Naive thymus-derived CD4-positive, alpha-beta T cell (primary cell): ENCODE results near the gene MKRN2OS. TPM values are rescaled to one million over a fixed set of nuclear protein-coding genes. Genes with fewer than 3 reads are reported as not detected.
A peak's percentile ranks its signal among the peaks of the same experiment; 100 is the strongest.

ENCODE experiments used
- ATAC-seq: fragments of 150-1000 bp; cut with Tn5 transposase; 2 replicates; pipeline ENCODE4 v1.10.0; 2021; ENCODE audit warnings: mild to moderate bottlenecking, moderate library complexity
- CTCF ChIA-PET: fragments of 350-600 bp; sonication (Branson Sonifier 250); formaldehyde crosslinking; loops from one replicate; lab custom pipeline; 2021; ENCODE audit warnings: antibody characterized with exemption; lab: Charles Lee
- POLR2A ChIA-PET: fragments of 350-600 bp; sonication (Branson Sonifier 250); formaldehyde crosslinking; loops from one replicate; lab custom pipeline; 2021; ENCODE audit warnings: antibody characterized with exemption, inconsistent platforms; lab: Charles Lee
- DNase-seq, 9 donors: peaks; one replicate each; pipeline versions ENCODE4 v3.0.0 to v3.0.0-alpha.2; 2020 to 2022; ENCODE audit warnings: mixed read lengths in 1 of 9
- H3K27ac ChIP-seq: one replicate; pipeline ENCODE4 v1.7.0; 2013; ENCODE audit warnings: mild to moderate bottlenecking, low read depth, low read length, moderate library complexity
- H3K27me3 ChIP-seq, 2 donors: one replicate each; pipeline ENCODE4 v1.7.0; 2013; ENCODE audit warnings: low read length in 2 of 2, mild to moderate bottlenecking in 2 of 2, moderate library complexity in 2 of 2; ENCODE audit not compliant: control insufficient read depth in 2 of 2, insufficient read depth in 2 of 2
- H3K36me3 ChIP-seq, 3 experiments: 1 replicate in 2 of 3; 2 replicates in 1 of 3; pipeline ENCODE4 v1.7.0; 2013; ENCODE audit warnings: low read length in 3 of 3, mild to moderate bottlenecking in 3 of 3, moderate library complexity in 1 of 3; ENCODE audit not compliant: insufficient read depth in 3 of 3, control insufficient read depth in 2 of 3
- H3K4me1 ChIP-seq, 2 donors: one replicate each; pipeline ENCODE4 v1.7.0; 2013; ENCODE audit warnings: low read length in 2 of 2, mild to moderate bottlenecking in 2 of 2, moderate library complexity in 1 of 2; ENCODE audit not compliant: control insufficient read depth in 2 of 2, insufficient read depth in 2 of 2
- H3K4me3 ChIP-seq: 2 replicates; pipeline ENCODE4 v1.7.0; 2013; ENCODE audit warnings: mild to moderate bottlenecking, low read length
- H3K9me3 ChIP-seq, 3 experiments: 1 replicate in 2 of 3; 2 replicates in 1 of 3; pipeline ENCODE4 v1.7.0; 2013; ENCODE audit warnings: low read length in 3 of 3; ENCODE audit not compliant: control insufficient read depth in 2 of 3
- H3K27ac Mint-ChIP-seq, 9 donors: one replicate each; pipeline ENCODE4 v1.8.0; 2020 to 2022; ENCODE audit warnings: mixed read lengths in 9 of 9, mild to moderate bottlenecking in 8 of 9, moderate library complexity in 5 of 9, inconsistent platforms in 2 of 9
- H3K27me3 Mint-ChIP-seq, 5 donors: one replicate each; pipeline ENCODE4 v1.8.0; 2021 to 2022; ENCODE audit warnings: mixed read lengths in 5 of 5, mild to moderate bottlenecking in 1 of 5
- H3K36me3 Mint-ChIP-seq, 5 donors: one replicate each; pipeline ENCODE4 v1.8.0; 2020 to 2022; ENCODE audit warnings: mixed read lengths in 5 of 5, mild to moderate bottlenecking in 3 of 5, inconsistent platforms in 1 of 5
- H3K4me1 Mint-ChIP-seq, 7 donors: one replicate each; pipeline ENCODE4 v1.8.0; 2020 to 2022; ENCODE audit warnings: mixed read lengths in 7 of 7, mild to moderate bottlenecking in 3 of 7, inconsistent platforms in 1 of 7
- H3K4me3 Mint-ChIP-seq, 10 donors: one replicate each; pipeline ENCODE4 v1.8.0; 2020 to 2022; ENCODE audit warnings: mild to moderate bottlenecking in 10 of 10, mixed read lengths in 10 of 10, moderate library complexity in 6 of 10, inconsistent platforms in 2 of 10
- H3K9me3 Mint-ChIP-seq, 11 donors: one replicate each; pipeline ENCODE4 v1.8.0; 2020 to 2022; ENCODE audit warnings: mixed read lengths in 11 of 11, mild to moderate bottlenecking in 4 of 11, inconsistent platforms in 1 of 11, moderate library complexity in 1 of 11
- intact Hi-C, 2 donors: fragments of 100-400 bp; cut with micrococcal nuclease; formaldehyde crosslinking; loops; one replicate each; pipeline ENCODE4 v1.15.1; 2023
- polyA plus RNA-seq, 2 donors: library from polyadenylated mRNA; unstranded; fragments of 300-500 nt; fragmentation: Illumina TruSeq; gene quantifications; one replicate each; pipeline ENCODE4 v1.2.3, GENCODE V29; 2021
- total RNA-seq, 6 experiments: library from RNA in 5 of 6; stranded (reverse) in 5 of 6; gene quantifications; 1 replicate in 5 of 6; 2 replicates in 1 of 6; pipeline ENCODE4 v1.2.3 and lab custom pipeline; 2021 to 2026

MKRN2OS gene
- total and polyA plus RNA-seq, 7 experiments from 2014 or later, result not detected

DNA sequence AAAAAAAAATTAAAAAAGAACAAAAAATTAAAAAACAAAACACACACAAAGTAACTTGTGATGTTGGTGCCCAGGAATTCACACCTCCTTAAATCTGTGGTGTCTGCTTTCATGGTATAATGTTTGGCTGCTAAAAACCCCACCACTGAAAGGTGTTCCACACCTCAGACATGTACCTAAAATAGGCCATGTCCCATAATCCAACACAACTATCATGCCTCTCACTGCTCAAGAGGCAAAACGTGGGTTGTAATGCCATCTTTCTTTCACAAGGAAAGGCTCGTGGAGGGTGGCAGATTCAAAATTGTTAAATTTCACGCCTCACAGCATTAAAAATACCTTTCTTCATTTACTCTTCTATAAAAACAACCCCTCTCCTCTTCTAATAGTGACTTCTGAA, 41.1 kb upstream of the MKRN2OS start:
- no peaks in the 10 kb centered on the region for H3K27me3 ChIP-seq
- H3K4me1 Mint-ChIP-seq, result peaks cover 0 to 5% (median 0%) of the 10 kb centered on the region in 7 donors
- peaks cover 17 to 88% (median 30%) of the 10 kb centered on the region in 3 experiments for H3K36me3 ChIP-seq
- ChIA-PET CTCF (no interaction called here), POLR2A (no interaction called here)
- no peak overlapping the region for H3K4me3 Mint-ChIP-seq
- no peak for DNase-seq
- H3K9me3 ChIP-seq, result no peaks in the 10 kb centered on the region
- H3K4me3 ChIP-seq, result no peak overlapping the region
- H3K36me3 Mint-ChIP-seq, result peaks cover 13 to 49% (median 25%) of the 10 kb centered on the region in 5 donors
- no peak overlapping the region for H3K27ac ChIP-seq
- H3K27me3 Mint-ChIP-seq, result no peaks in the 10 kb centered on the region
- ATAC-seq, result no peak
- H3K27ac Mint-ChIP-seq, result peak overlapping the region in 1 of 9 donors; percentile 10
- no peaks in the 10 kb centered on the region for H3K9me3 Mint-ChIP-seq
- intact Hi-C loops, result no loop called here
- no peaks in the 10 kb centered on the region for H3K4me1 ChIP-seq

DNA sequence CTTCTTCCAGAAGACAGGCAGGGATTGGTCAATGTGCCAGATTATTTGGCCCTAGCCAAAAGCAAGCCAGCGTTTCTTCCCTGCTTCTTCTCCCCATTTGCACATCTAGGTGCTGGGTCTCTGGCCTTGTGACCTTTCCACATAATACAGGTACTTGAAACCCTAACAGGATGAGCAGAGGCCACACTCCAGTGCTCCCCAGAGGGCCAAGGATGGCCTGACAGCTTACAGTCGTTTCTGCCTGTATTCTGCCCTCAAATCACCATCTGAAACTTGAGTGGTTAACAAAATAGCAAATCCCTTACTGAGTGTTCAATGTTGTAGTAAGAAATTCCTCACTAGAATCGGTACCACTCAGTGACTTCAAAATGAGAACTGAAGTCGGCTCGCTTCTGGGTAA, 40.7 kb upstream of the MKRN2OS start:
- Mint-ChIP-seq H3K27ac (peak overlapping the region in 3 of 9 donors; percentile 9 to 32 (median 10)), H3K4me3 (no peak overlapping the region), H3K27me3 (no peaks in the 10 kb centered on the region), H3K36me3 (peaks cover 13 to 50% (median 26%) of the 10 kb centered on the region in 5 donors), H3K9me3 (peaks cover 0 to 2% (median 0%) of the 10 kb centered on the region in 11 donors), H3K4me1 (peaks cover 0 to 7% (median 0%) of the 10 kb centered on the region in 7 donors)
- CTCF ChIA-PET, result no interaction called here
- H3K27me3 ChIP-seq, result no peaks in the 10 kb centered on the region
- no peak overlapping the region for H3K4me3 ChIP-seq
- no peak overlapping the region for H3K27ac ChIP-seq
- H3K9me3 ChIP-seq, result no peaks in the 10 kb centered on the region
- DNase-seq, result no peak
- intact Hi-C loops, result no loop called here
- no peaks in the 10 kb centered on the region for H3K4me1 ChIP-seq
- ATAC-seq, result no peak
- H3K36me3 ChIP-seq, result peaks cover 17 to 88% (median 25%) of the 10 kb centered on the region in 3 experiments
- POLR2A ChIA-PET, result no interaction called here

DNA sequence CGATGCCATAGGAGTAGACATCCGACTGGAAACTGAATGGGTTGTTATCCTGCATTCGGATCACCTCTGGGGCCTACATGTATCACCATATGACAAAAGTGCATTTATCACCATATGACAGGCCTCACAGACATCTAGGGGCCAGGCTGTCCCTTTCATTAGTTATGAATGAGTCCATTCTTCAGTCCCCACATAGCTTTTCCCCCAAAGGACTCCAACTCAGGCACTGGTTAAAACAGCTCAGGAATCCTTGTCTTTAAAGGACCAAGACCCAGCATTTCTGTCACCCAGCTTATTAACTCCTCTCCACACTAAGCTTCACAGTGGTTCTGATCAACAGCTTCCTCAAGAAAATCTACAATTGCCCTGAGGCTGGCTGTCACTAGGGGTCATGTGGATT, 39.9 kb upstream of the MKRN2OS start:
- Mint-ChIP-seq H3K27me3 (no peaks in the 10 kb centered on the region), H3K4me1 (peaks cover 0 to 10% (median 0%) of the 10 kb centered on the region in 7 donors), H3K9me3 (peaks cover 0 to 2% (median 0%) of the 10 kb centered on the region in 11 donors), H3K4me3 (no peak overlapping the region), H3K36me3 (peaks cover 13 to 50% (median 30%) of the 10 kb centered on the region in 5 donors), H3K27ac (peak overlapping the region in 6 of 9 donors; percentile 4 to 45 (median 20))
- intact Hi-C loops, result no loop called here
- no peak for DNase-seq
- Histone ChIP-seq H3K9me3 (no peaks in the 10 kb centered on the region), H3K36me3 (peaks cover 17 to 85% (median 23%) of the 10 kb centered on the region in 3 experiments), H3K27ac (no peak overlapping the region), H3K4me3 (no peak overlapping the region), H3K27me3 (no peaks in the 10 kb centered on the region), H3K4me1 (no peaks in the 10 kb centered on the region)
- peak; percentile 6 for ATAC-seq
- CTCF ChIA-PET, result no interaction called here
- POLR2A ChIA-PET, result no interaction called here

DNA sequence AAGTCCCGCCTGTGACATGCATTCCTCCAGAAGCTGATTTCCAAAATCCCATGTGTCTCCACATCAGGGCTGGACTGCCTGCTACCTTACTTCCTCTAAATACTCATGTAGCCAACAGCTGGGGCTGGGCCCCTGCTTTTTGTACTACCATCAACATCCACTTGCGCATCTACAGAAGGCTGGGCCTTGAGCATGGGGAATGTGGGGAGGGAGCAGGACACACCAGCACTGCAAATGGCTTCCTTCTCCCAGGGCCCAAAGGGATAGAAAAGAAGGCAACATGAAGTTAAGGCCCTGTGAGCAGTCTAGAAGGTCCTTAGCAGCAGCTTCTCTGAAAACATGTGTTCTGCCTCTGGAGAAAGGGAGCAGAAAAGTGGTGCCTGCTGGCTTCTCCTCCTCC, 38.8 kb upstream of the MKRN2OS start:
- POLR2A ChIA-PET, result no interaction called here
- Mint-ChIP-seq H3K36me3 (peaks cover 12 to 54% (median 35%) of the 10 kb centered on the region in 5 donors), H3K4me3 (no peak overlapping the region), H3K27me3 (no peaks in the 10 kb centered on the region), H3K27ac (peak overlapping the region in 3 of 9 donors; percentile 32 to 65 (median 34)), H3K4me1 (peaks cover 0 to 9% (median 0%) of the 10 kb centered on the region in 7 donors), H3K9me3 (peaks cover 0 to 2% (median 0%) of the 10 kb centered on the region in 11 donors)
- no peaks in the 10 kb centered on the region for H3K27me3 ChIP-seq
- H3K4me1 ChIP-seq, result no peaks in the 10 kb centered on the region
- peaks cover 12 to 90% (median 22%) of the 10 kb centered on the region in 3 experiments for H3K36me3 ChIP-seq
- H3K27ac ChIP-seq, result no peak overlapping the region
- no peaks in the 10 kb centered on the region for H3K9me3 ChIP-seq
- intact Hi-C loops, result no loop called here
- no peak overlapping the region for H3K4me3 ChIP-seq
- CTCF ChIA-PET, result no interaction called here
- ATAC-seq (no peak), DNase-seq (no peak)

DNA sequence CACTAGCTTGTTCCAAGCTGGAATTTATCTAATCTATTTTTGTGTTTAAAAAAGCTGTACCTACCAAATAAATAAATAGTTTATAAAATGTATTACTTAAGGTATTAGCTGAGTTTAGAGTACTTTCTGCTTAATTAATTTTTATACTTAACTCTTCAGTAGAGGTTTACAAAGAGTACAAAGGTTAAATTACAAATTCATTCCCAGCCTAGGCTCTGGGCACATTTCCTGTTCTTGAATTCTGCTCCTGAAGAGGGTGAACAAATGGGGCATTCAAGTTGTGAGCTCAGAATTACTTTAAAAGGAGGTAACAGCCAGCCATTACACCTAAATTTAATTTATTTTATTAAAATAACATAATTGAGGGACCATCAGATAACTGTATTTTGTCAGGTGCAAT, 38.0 kb upstream of the MKRN2OS start:
- CTCF ChIA-PET, result no interaction called here

DNA sequence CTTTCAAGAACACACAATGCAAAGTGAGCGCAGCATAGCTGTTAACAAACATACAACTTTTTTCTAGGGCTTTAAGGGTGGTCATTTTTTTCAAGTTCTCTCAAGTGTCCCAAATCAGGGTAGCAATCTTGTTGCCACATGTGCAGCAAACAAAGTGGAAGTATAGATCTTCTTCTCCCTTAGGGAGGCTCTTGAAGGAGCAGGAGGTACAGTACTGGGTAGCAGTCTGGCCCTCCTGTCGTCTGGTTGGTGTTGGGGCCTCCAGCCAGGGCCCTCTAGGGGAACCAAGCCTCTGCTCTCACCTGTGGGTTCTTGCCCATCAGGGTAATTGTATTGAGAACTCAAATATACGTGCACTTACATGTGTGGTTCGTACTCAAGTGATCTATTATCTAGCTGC, 37.4 kb upstream of the MKRN2OS start:
- peaks cover 10 to 59% (median 33%) of the 10 kb centered on the region in 5 donors for H3K36me3 Mint-ChIP-seq
- Histone ChIP-seq H3K4me1 (no peaks in the 10 kb centered on the region), H3K4me3 (no peak overlapping the region), H3K27me3 (no peaks in the 10 kb centered on the region), H3K9me3 (no peaks in the 10 kb centered on the region), H3K27ac (no peak overlapping the region), H3K36me3 (peaks cover 5 to 89% (median 16%) of the 10 kb centered on the region in 3 experiments)
- peak overlapping the region in 2 of 9 donors; percentile 7 to 25 for H3K27ac Mint-ChIP-seq
- no peak overlapping the region for H3K4me3 Mint-ChIP-seq
- ATAC-seq, result no peak
- ChIA-PET CTCF (no interaction called here), POLR2A (no interaction called here)
- no peak for DNase-seq
- intact Hi-C loops, result no loop called here
- peaks cover 0 to 2% (median 0%) of the 10 kb centered on the region in 11 donors for H3K9me3 Mint-ChIP-seq
- H3K27me3 Mint-ChIP-seq, result no peaks in the 10 kb centered on the region
- H3K4me1 Mint-ChIP-seq, result peaks cover 0 to 4% (median 0%) of the 10 kb centered on the region in 7 donors

More for the DNA sequence above, 38.0 kb upstream of the MKRN2OS start:
- H3K27me3 Mint-ChIP-seq, result no peaks in the 10 kb centered on the region
- DNase-seq (no peak), ATAC-seq (no peak)
- no peak overlapping the region for H3K27ac Mint-ChIP-seq
- Histone ChIP-seq H3K9me3 (no peaks in the 10 kb centered on the region), H3K27me3 (no peaks in the 10 kb centered on the region), H3K36me3 (peaks cover 9 to 89% (median 16%) of the 10 kb centered on the region in 3 experiments), H3K4me3 (no peak overlapping the region), H3K27ac (no peak overlapping the region), H3K4me1 (no peaks in the 10 kb centered on the region)
- peaks cover 9 to 56% (median 35%) of the 10 kb centered on the region in 5 donors for H3K36me3 Mint-ChIP-seq
- H3K4me3 Mint-ChIP-seq, result no peak overlapping the region
- H3K4me1 Mint-ChIP-seq, result peaks cover 0 to 4% (median 0%) of the 10 kb centered on the region in 7 donors
- peaks cover 0 to 2% (median 0%) of the 10 kb centered on the region in 11 donors for H3K9me3 Mint-ChIP-seq
- POLR2A ChIA-PET, result no interaction called here
- intact Hi-C loops, result no loop called here

DNA sequence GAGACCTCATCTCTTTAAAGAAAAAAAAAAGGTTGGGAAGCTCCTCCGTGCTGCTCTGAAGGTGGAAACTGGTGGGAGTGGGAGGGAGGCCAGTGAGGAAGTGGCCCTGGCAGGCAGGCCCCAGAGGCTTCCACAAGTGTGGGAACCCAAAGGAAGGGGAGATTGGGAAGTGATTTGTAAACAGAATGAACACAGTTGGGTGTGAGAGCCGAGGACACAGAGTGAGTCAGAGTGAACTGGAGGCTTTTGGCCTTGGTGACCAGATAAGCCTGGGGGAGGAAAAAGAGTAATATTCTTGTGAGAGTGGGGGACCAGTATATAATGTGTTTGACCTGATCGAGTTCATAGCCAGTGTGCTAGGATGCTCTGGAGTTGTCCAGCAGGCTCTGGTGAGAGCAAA, 34.6 kb upstream of the MKRN2OS start:
- no peak overlapping the region for H3K27ac ChIP-seq
- Mint-ChIP-seq H3K27me3 (no peaks in the 10 kb centered on the region), H3K36me3 (peaks cover 24 to 77% (median 45%) of the 10 kb centered on the region in 5 donors), H3K27ac (peak overlapping the region in 6 of 9 donors; percentile 59 to 78 (median 71)), H3K4me3 (no peak overlapping the region), H3K9me3 (peaks cover 0 to 17% (median 8%) of the 10 kb centered on the region in 11 donors), H3K4me1 (peaks cover 0 to 4% (median 0%) of the 10 kb centered on the region in 7 donors)
- no peak overlapping the region for H3K4me3 ChIP-seq
- intact Hi-C loops, result no loop called here
- H3K27me3 ChIP-seq, result no peaks in the 10 kb centered on the region
- no peaks in the 10 kb centered on the region for H3K4me1 ChIP-seq
- ChIA-PET POLR2A (no interaction called here), CTCF (no interaction called here)
- DNase-seq, result no peak
- H3K36me3 ChIP-seq, result peaks cover 7 to 96% (median 19%) of the 10 kb centered on the region in 3 experiments
- peaks cover 0 to 7% (median 0%) of the 10 kb centered on the region in 3 experiments for H3K9me3 ChIP-seq
- no peak for ATAC-seq
